HepG2 (cell line): ENCODE measurements around the gene GLT1D1. TPM values are rescaled to one million over a fixed set of nuclear protein-coding genes. Genes with fewer than 3 reads are reported as not detected.

Experiments used
- DNMT3B ChIP-seq: conservative IDR thresholded peaks from 2 replicates; pipeline ENCODE4 v1.6.1; 2016; ENCODE audit warnings: missing biosample characterization, control low read depth
- ZBED4 ChIP-seq: sonication (generic); formaldehyde crosslinking; IDR thresholded peaks from 2 replicates; pipeline ENCODE4 v1.4.0; 2020; ENCODE audit warnings: missing genetic modification reagents, borderline replicate concordance
- ZHX2 ChIP-seq, 2 experiments: sonication (generic) in 1 of 2; formaldehyde crosslinking in 1 of 2; IDR thresholded peaks; 2 replicates each; pipeline versions ENCODE4 v1.6.1 to v1.9.0; 2014 to 2022; ENCODE audit warnings: antibody characterized with exemption in 1 of 2, borderline replicate concordance in 1 of 2, inconsistent platforms in 1 of 2, low read depth in 1 of 2, missing genetic modification reagents in 1 of 2
- ZNF484 ChIP-seq: sonication (generic); formaldehyde crosslinking; IDR thresholded peaks from 2 replicates; pipeline ENCODE4 v1.5.1; 2020; ENCODE audit warnings: mild to moderate bottlenecking, low read depth, missing genetic modification reagents, borderline replicate concordance
- polyA plus RNA-seq, 8 experiments: library from polyadenylated mRNA; depleted of rRNA in 3 of 8; stranded (reverse) in 7 of 8; unstranded in 1 of 8; fragments of >200 nt; fragmentation: Illumina TruSeq in 4 of 8; extraction: Trizol in 4 of 8; gene quantifications; 2 replicates each; pipeline versions ENCODE4 v1.2.1 to v1.2.3, GENCODE V29; 2011 to 2016; ENCODE audit warnings: low read depth in 4 of 8, missing spikeins in 1 of 8, mixed read lengths in 1 of 8; ENCODE audit not compliant: insufficient read depth in 1 of 8
- total RNA-seq, 5 experiments: library from RNA; depleted of rRNA; stranded (reverse); fragments of >200 nt; fragmentation: Illumina TruSeq; extraction: Trizol; gene quantifications; 2 replicates each; pipeline ENCODE4 v1.2.3, GENCODE V29; 2016; ENCODE audit warnings: low read depth in 1 of 5

The GLT1D1 gene
- total and polyA plus RNA-seq, 2 of the 13 experiments (the other 11 are each of a cell fraction or from before 2014, with no cell fraction given) = 0.09 to 0.17 TPM

DNA sequence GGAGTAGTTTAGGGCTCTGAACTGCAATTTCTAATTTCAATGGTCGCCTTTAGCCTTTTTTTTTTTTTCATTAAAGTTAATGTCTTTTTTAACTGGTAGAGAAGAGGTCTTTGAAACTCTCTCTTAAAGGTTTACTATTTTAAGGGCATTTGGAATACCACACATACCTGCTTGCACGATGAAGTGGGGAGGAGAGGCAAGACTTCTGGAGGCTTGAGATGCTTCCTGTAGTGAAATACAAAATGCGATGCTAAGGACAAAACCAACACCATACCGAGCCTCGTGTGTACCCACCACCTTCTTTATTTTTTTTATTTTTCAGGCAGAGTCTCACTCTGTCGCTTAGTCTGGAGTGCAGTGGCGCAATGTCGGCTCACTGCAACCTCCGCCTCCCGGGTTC is 57.4 kb downstream of the GLT1D1 start (continued):
- TF ChIP-seq ZBED4 (no peak), ZHX2 (IDR thresholded peaks at IDR 0.05; ENCODE audit: low read depth) (no peak), ZHX2 (CRISPR knock-in tag; IDR thresholded peaks at IDR 0.05; ENCODE audit: borderline replicate concordance) (no peak), DNMT3B (CRISPR knock-in tag) (no peak), ZNF484 (no peak)
- TF ChIP-seq, all 625 proteins: peak for 0
